Measurements from ENCODE around the gene SLC35F4.
"Not testable (repeated sequence)": the region's sequence is repeated elsewhere in the genome, so short reads cannot be mapped to it uniquely, and the experiment has no call there.

SLC35F4 gene

DNA sequence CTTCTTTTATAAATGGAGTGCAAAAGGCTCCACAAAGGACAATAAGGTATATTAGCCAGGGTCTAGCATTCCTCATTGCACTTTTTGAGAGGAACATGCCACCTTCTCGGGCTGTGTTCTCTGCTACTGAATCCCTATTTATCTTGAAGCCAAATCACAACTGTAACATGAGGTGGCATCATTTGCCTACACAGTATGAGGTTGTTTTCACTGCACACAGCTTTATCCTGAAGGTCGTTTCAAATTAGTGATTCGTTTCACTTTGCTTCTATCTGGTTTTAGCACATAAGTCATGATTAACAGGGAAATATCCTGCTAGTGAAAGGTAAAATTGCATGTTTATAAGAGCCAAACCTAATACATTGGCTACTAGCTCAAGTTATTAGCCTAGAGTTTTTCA, 153.8 kb downstream of the SLC35F4 start:
- CTCF ChIA-PET: no interaction called here
- DNase-seq (ENCODE audit: low spot score): no peak
- POLR2A ChIA-PET (ENCODE audit: low non-redundant PET): no interaction called here
- TF ChIP-seq, protein P1, sequence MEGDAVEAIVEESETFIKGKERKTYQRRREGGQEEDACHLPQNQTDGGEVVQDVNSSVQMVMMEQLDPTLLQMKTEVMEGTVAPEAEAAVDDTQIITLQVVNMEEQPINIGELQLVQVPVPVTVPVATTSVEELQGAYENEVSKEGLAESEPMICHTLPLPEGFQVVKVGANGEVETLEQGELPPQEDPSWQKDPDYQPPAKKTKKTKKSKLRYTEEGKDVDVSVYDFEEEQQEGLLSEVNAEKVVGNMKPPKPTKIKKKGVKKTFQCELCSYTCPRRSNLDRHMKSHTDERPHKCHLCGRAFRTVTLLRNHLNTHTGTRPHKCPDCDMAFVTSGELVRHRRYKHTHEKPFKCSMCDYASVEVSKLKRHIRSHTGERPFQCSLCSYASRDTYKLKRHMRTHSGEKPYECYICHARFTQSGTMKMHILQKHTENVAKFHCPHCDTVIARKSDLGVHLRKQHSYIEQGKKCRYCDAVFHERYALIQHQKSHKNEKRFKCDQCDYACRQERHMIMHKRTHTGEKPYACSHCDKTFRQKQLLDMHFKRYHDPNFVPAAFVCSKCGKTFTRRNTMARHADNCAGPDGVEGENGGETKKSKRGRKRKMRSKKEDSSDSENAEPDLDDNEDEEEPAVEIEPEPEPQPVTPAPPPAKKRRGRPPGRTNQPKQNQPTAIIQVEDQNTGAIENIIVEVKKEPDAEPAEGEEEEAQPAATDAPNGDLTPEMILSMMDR (conservative IDR thresholded peaks at IDR 0.05; ENCODE audit: low read depth): no peak
- no peak overlapping the region for H3K27ac ChIP-seq

DNA sequence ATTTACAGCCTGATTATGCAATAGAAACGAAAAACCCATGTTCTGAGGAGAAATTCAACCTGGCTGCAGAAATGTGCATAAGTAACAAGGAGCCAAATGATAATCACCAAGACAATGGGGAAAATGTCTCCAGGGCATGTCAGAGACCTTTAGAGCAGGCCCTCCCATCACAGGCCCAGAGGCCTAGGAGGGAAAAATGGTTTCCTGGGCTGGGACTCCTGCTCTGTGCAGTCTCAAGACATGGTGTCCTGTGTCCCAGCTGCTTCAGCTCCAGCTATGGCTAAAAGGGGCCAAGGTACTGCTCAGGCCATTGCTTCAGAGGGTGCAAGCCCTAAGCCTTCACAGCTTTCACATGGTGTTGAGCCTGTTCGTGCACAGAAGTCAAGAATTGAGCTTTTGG, 156.0 kb downstream of the SLC35F4 start:
- no peak for DNase-seq (ENCODE audit: low spot score)
- ChIA-PET POLR2A (ENCODE audit: low non-redundant PET) (no interaction called here), CTCF (no interaction called here)
- TF ChIP-seq, protein P1 (conservative IDR thresholded peaks at IDR 0.05; ENCODE audit: low read depth): no peak
- H3K27ac ChIP-seq: no peak overlapping the region

DNA sequence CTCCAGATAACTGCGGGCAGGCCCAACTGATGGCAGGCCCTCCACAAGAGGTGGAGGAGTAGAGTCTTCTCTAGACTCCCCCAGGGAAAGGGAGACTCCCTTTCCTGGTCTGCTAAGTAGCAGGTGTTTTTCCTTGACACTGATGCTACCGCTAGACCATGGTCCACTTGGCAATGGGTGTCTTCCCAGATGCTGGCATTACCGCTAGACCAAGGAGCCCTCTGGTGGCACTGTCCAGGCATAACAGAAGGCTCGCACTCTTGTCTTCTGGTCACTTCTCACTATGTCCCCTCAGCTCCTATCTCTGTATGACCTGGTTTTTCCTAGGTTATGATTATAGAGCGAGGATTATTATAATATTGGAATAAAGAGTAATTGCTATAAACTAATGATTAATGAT, 156.8 kb downstream of the SLC35F4 start:
- DNase-seq (ENCODE audit: low spot score); H3K27ac ChIP-seq; POLR2A ChIA-PET (ENCODE audit: low non-redundant PET); CTCF ChIA-PET: not testable (repeated sequence)

DNA sequence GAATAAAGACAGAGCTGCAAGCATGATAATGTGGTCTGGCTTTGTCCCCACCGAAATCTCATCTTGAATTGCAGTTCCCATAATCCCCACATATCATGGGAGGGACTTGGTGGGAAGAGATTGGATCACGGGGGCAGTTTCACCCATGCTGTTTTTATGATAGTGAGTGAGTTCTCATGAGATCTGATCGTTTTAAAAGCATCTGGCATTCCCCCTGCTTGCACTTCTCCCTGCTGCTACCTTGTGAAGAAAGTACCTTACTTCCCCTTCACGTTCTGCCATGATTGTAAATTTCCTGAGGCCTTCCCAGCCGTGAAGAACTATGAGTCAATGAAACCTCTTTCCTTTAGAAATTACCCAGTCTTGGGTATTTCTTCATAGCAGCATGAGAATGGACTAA, 158.7 kb downstream of the SLC35F4 start:
- DNase-seq (ENCODE audit: low spot score): no peak
- ChIA-PET CTCF (no interaction called here), POLR2A (ENCODE audit: low non-redundant PET) (no interaction called here)
- TF ChIP-seq, protein P1 (conservative IDR thresholded peaks at IDR 0.05; ENCODE audit: low read depth): no peak
- no peak overlapping the region for H3K27ac ChIP-seq

DNA sequence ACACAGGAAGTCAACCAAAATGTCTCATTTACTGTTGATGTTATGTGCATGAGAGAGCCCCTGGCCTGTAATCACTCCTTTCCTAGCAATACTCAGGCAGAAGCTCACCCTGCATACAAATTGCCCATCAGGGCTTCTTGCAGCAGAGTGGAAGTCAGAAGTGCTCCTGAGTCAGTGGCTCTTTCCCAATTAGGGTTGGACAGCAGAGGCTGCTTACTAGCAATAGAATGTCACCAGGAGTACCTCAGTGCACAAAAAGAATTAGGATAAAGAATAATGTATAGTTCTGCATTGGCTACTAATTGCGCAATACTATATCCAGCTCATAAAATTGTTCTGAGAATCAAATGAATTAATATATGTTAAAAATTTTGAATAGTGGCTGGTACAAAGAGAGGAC, 161.1 kb downstream of the SLC35F4 start:
- H3K27ac ChIP-seq: no peak overlapping the region
- ChIA-PET POLR2A (ENCODE audit: low non-redundant PET) (no interaction called here), CTCF (interaction anchor here (0.5 kb wide), 1 partner anchor 14 kb away, joined by 3 read pairs; no protein-coding TSS in a partner anchor)
- no peak for DNase-seq (ENCODE audit: low spot score)
- TF ChIP-seq, protein P1 (conservative IDR thresholded peaks at IDR 0.05; ENCODE audit: low read depth): no peak

DNA sequence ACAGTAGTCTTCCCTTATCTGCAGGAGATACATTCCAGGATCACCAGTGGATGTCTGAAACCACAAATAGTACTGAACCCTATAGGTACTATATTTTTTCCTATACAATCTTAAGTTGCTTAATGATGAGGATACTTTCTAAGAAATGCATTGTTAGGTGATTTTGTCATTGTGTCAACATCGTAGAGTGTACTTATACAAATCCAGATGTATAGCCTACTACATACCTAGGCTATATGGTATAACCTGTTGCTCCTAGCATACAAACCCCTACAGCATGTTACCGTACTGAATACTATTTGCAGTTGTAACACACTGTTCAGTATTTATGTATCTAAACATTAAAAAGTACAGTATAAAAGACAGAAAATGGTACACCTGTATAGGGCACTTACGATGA, 165.9 kb downstream of the SLC35F4 start:
- TF ChIP-seq, protein P1 (conservative IDR thresholded peaks at IDR 0.05; ENCODE audit: low read depth): no peak
- ChIA-PET CTCF (no interaction called here), POLR2A (ENCODE audit: low non-redundant PET) (no interaction called here)
- no peak overlapping the region for H3K27ac ChIP-seq
- DNase-seq (ENCODE audit: low spot score): no peak

DNA sequence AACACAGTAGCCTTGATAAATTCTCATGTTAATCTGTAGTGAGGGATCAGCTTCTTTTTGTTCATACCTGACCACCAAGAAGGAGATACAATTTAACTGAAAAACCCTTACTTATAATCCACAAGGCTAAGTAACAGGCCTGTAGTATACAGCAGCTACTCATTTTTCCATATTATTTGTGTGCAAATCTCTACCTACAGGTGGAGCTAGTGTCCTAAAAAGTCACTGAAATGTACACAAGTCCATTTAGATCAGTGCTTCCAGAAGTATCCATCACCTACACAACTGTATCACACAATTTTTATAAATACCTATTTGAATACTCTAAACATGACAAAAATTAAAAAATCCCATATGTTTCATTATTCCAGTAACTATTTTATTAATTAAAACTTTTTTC, 173.2 kb downstream of the SLC35F4 start:
- ChIA-PET POLR2A (ENCODE audit: low non-redundant PET) (no interaction called here), CTCF (interaction anchor here (0.6 to 2.9 kb wide), 10 partner anchors 11 to 380 kb away, joined by 3 to 26 read pairs (median 4); no protein-coding TSS in a partner anchor)
- H3K27ac ChIP-seq: no peak overlapping the region
- TF ChIP-seq, protein P1 (conservative IDR thresholded peaks at IDR 0.05; ENCODE audit: low read depth): peak; percentile 60
- DNase-seq (ENCODE audit: low spot score): peak; percentile 26

Measured in RWPE1 (cell line).